Rectal smooth muscle tissue (tissue), 1 donor: ENCODE measurements around the gene YTHDC1.

ENCODE experiments used
- H3K27ac ChIP-seq: one replicate; pipeline ENCODE4 v1.7.0; 2013; ENCODE audit warnings: low read depth, low read length, inconsistent platforms
- H3K27me3 ChIP-seq: one replicate; pipeline ENCODE4 v1.7.0; 2013; ENCODE audit warnings: low read length; ENCODE audit not compliant: control insufficient read depth, insufficient read depth
- H3K36me3 ChIP-seq: one replicate; pipeline ENCODE4 v1.7.0; 2013; ENCODE audit warnings: low read length; ENCODE audit not compliant: control insufficient read depth, insufficient read depth
- H3K4me1 ChIP-seq: one replicate; pipeline ENCODE4 v1.7.0; 2013; ENCODE audit warnings: low read length; ENCODE audit not compliant: control insufficient read depth, insufficient read depth
- H3K4me3 ChIP-seq: one replicate; pipeline ENCODE4 v1.7.0; 2013; ENCODE audit warnings: low read length
- H3K9ac ChIP-seq: one replicate; pipeline ENCODE4 v1.7.0; 2013; ENCODE audit warnings: low read length

The YTHDC1 gene

DNA sequence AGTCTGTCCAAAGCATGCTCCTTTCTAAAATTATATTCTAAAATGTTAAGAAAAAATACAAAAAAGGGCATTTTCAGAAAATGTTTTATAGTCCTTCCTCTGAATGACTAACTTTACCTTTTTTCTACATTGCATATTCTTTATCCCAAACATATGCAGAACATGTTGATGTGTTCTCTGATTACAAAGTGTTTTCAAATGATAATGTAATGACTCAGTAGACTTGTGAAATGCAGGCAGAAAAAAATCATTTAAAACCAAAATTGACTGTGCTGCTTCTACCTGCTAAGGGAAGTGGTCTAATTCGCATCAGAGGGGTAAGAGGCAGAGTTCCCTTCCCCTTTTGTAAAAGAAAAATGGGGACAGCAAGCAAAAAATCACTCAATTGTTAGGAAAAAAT is 22.7 kb upstream of the YTHDC1 start:
- no peaks in the 10 kb centered on the region for H3K36me3 ChIP-seq
- no peak overlapping the region for H3K4me3 ChIP-seq
- no peak overlapping the region for H3K27ac ChIP-seq
- H3K9ac ChIP-seq: no peak overlapping the region
- H3K4me1 ChIP-seq: no peaks in the 10 kb centered on the region
- no peaks in the 10 kb centered on the region for H3K27me3 ChIP-seq

DNA sequence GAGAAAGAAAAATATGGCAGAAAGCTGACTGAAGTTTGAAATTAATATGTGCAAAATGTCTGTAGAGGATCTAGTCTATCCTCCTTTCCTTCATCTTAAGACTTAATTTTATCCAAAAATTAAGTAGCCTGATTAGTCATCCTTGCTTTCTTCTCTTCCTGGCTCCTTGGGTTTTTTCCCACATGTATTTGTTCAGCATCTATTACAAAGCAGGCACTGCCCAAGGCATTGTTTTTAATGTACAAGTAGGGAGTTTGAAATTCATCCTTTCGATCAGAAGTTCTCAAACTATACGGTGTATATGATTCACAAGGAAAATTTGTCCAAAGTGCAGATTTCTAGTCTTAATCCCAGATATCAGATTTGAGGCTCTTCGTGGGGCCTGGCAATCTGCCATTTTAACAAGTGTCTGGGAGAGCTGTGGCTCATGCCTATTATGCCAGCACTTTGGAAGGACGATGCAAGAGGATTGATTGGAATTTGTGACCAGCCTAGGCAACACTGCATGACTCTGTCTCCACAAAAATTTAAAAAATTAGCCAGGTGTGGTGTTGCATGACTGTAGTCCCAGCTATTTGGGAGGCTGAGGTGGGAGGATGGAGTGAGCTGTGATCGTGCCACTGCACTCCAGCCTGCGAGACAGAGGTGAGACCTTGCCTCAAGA is 19.4 kb upstream of the YTHDC1 start:
- H3K27me3 ChIP-seq: no peaks in the 10 kb centered on the region
- no peak overlapping the region for H3K4me3 ChIP-seq
- no peak overlapping the region for H3K9ac ChIP-seq
- H3K36me3 ChIP-seq: no peaks in the 10 kb centered on the region
- no peaks in the 10 kb centered on the region for H3K4me1 ChIP-seq
- H3K27ac ChIP-seq: no peak overlapping the region

DNA sequence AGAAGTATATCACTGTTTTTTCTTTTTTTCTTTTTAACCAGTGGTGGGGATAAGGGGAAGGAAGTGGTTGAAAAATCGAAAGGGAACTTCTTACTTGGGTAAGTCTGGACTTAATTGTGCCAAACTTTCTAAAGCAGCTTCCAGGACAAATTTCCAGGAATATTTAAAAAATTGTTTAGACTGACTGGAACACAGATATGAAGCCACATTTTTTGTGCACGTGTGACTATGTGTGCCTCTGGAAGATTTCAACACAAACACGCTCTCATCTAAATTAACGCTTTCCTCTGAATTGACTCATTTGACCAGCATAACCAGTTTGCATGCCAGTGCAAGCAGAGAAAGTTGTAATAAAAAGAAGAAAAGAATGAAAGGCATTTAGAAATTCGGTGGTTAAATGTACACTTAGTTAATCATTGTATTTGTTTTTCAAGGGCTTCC is 18.8 kb upstream of the YTHDC1 start:
- Histone ChIP-seq H3K4me3 (no peak overlapping the region), H3K27ac (no peak overlapping the region), H3K4me1 (no peaks in the 10 kb centered on the region), H3K9ac (no peak overlapping the region), H3K27me3 (no peaks in the 10 kb centered on the region), H3K36me3 (no peaks in the 10 kb centered on the region)

DNA sequence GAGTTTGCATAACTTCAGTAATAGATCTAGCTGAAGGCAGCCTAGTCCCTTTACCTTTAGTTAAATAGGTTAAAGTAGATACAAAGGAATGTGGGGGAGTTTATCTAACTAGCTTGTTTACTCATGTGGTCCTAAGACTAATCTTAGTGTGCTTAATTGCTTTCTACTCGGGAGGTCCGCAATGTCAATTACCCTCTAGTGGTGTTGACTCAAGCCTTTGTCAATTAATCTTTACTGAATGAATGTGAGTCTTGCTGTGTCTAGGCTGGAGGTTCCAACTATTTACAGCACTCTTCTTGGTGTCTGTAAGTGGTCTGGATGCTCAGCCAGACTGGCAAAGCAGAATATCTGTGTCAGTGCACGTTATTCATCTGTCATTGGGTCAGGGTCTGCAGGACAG is 17.9 kb upstream of the YTHDC1 start:
- H3K4me3 ChIP-seq: no peak overlapping the region
- H3K27me3 ChIP-seq: no peaks in the 10 kb centered on the region
- H3K27ac ChIP-seq: no peak overlapping the region
- no peaks in the 10 kb centered on the region for H3K36me3 ChIP-seq
- H3K4me1 ChIP-seq: no peaks in the 10 kb centered on the region
- H3K9ac ChIP-seq: no peak overlapping the region

DNA sequence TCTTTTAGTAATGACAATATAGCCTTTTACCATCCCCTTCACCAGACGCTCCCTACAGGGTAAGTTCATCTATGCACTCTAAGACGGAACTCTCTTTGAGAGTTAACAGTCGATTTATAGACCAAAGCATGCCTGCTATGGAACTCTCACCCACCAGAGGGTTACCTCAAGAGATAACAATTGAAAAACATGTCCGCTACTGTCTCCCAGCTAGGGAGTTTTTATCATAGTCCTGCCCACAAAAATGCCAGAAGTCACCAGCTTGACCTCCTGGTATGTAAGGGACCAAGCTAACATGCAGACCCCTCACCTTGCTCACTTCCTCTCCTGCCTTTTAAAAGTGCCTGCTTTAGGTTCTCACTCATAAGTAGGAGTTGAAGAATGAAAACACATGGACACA is 16.7 kb upstream of the YTHDC1 start:
- Histone ChIP-seq H3K27ac (no peak overlapping the region), H3K4me3 (no peak overlapping the region), H3K4me1 (no peaks in the 10 kb centered on the region), H3K27me3 (no peaks in the 10 kb centered on the region), H3K36me3 (no peaks in the 10 kb centered on the region), H3K9ac (no peak overlapping the region)

DNA sequence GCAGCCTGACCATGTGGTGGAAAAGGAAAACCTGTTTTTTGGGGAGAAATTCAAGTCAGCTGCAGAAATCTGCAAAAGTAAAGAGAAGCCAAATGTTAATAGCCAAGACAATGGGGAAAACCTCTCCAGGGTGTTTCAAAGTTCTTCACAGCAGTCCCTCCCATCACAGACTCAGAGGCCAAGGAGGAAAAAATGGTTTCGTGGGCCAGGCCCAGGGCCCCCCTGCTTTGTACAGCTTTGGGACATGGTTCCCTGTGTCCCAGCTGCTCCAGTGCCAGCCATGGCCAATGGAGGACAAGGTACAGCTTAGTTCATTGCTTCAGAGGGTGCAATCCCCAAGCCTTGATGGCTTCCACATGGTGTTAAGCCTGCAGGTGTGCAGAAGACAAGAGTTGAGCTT is 15.2 kb upstream of the YTHDC1 start:
- no peaks in the 10 kb centered on the region for H3K36me3 ChIP-seq
- H3K4me3 ChIP-seq: no peak overlapping the region
- H3K27ac ChIP-seq: no peak overlapping the region
- no peaks in the 10 kb centered on the region for H3K4me1 ChIP-seq
- H3K27me3 ChIP-seq: no peaks in the 10 kb centered on the region
- H3K9ac ChIP-seq: no peak overlapping the region

DNA sequence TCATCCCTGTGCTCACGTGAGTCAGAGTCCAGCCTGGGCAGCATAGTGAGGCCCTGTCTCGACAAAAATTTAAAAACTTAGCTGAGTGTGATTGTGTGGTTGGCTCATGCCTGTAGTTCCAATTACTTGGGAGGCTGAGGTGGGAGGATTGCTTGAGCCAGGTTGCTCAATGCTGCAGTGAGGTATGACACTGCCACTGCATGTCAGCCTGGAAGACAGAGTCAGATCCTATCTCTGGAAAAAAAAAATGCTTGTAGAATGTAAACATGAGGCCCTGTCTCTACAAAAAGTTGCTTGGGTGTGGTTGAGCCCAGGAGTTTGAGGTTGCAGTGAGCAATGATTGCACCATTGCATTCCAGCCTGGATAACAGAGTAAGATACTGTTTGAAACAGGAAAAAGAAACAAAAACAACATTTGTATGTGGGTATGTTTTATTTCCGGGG is 11.3 kb upstream of the YTHDC1 start:
- no peak overlapping the region for H3K27ac ChIP-seq
- no peaks in the 10 kb centered on the region for H3K4me1 ChIP-seq
- H3K4me3 ChIP-seq: no peak overlapping the region
- no peaks in the 10 kb centered on the region for H3K36me3 ChIP-seq
- no peaks in the 10 kb centered on the region for H3K27me3 ChIP-seq
- no peak overlapping the region for H3K9ac ChIP-seq

DNA sequence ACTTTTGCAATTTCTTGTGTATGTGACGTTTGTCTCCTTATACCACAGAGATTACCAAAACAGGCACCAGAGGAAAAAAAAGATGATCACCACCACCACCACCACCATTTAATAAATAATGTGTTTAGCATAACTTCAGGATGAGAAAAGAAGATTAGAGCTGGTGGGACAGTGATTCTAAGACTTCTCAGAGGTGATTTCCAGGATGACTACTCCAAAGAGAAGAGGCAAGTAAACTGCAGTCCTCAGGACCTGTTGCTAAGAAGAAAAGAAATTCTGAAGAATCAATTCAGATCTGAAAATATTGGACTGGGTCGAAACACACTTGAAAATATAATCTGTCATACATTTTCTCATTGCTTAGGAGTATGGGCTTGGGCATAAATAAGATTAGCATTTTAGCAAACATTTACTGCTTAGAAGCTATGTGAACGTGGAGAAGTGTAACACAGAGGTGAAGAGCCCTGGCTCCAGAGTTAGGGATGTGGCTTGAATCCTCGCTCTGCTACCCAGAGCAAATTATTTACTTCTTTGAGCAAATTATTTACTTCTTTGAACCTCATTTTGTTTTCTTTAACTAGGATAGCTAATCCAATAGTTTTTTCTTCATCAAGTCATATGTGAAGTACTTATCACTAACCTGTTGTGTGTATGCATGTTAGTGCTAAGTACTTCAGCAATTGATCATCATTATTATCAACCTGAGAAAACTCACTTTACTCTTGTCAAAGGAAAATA is 10.5 kb upstream of the YTHDC1 start:
- H3K27ac ChIP-seq: no peak overlapping the region
- no peak overlapping the region for H3K4me3 ChIP-seq
- H3K4me1 ChIP-seq: no peaks in the 10 kb centered on the region
- no peaks in the 10 kb centered on the region for H3K27me3 ChIP-seq
- no peaks in the 10 kb centered on the region for H3K36me3 ChIP-seq
- H3K9ac ChIP-seq: no peak overlapping the region

DNA sequence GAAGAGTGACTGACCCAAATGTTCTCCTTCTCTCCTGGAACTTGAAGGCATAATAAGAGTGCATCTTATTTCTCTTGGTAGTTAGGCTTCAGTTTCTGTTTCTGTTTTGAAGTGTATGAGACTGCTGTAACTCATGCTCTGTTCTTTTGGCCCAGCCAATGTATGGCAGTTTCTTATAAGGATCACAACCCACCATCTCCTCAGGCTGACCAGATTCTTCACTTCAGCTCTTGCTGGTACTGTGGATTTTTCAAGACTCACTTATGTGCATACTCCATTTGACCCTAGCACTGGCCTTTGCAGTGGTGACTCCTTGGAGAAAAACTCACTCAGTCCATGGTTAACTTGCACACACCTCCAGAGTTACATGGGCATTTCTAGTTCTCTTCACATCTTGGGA is 9.6 kb upstream of the YTHDC1 start:
- H3K36me3 ChIP-seq: no peaks in the 10 kb centered on the region
- H3K4me1 ChIP-seq: no peaks in the 10 kb centered on the region
- no peak overlapping the region for H3K27ac ChIP-seq
- H3K27me3 ChIP-seq: no peaks in the 10 kb centered on the region
- H3K9ac ChIP-seq: no peak overlapping the region
- no peak overlapping the region for H3K4me3 ChIP-seq

DNA sequence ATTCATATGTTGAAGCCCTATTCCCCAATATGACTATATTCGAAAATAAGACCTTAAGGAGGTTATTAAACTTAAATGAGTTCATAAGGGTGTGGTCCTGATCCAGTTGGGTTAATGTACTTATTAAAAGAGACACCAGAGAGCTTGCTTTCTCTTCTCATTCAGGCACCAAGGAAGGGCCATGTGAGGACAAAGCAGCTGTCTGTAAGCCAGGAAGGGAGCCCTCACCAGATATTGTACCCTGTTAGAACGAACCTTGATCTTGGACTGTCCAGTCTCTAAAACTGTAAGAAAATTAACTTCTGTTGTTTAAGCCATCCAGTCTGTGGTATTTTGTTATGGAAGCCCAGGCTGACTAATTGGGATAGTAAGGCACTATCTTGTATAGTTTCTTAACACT is 9.1 kb upstream of the YTHDC1 start:
- no peak overlapping the region for H3K9ac ChIP-seq
- no peaks in the 10 kb centered on the region for H3K36me3 ChIP-seq
- no peak overlapping the region for H3K27ac ChIP-seq
- no peaks in the 10 kb centered on the region for H3K27me3 ChIP-seq
- no peak overlapping the region for H3K4me3 ChIP-seq
- H3K4me1 ChIP-seq: no peaks in the 10 kb centered on the region

DNA sequence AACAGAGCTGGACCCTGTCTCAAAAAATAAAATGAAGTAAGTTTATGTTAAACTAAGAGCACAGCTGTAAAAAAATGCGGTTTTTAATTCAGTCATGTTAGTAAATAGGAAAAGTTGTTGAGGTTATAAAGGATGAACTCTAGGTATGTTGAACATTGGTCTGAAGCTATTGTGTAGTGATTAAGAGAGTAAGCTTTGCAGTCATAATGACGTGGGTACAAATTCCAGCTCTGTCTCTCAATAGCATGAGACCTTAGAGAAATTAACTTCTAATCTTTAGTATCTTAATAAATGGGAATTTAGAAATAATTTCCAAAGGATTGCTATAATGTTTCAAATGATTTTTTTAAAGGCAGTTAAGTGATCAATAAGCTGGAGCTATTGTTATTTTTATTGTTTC is 2.9 kb upstream of the YTHDC1 start:
- Histone ChIP-seq H3K4me1 (peaks cover 3% of the 10 kb centered on the region), H3K27me3 (no peaks in the 10 kb centered on the region), H3K9ac (no peak overlapping the region), H3K36me3 (no peaks in the 10 kb centered on the region), H3K27ac (no peak overlapping the region), H3K4me3 (no peak overlapping the region)

DNA sequence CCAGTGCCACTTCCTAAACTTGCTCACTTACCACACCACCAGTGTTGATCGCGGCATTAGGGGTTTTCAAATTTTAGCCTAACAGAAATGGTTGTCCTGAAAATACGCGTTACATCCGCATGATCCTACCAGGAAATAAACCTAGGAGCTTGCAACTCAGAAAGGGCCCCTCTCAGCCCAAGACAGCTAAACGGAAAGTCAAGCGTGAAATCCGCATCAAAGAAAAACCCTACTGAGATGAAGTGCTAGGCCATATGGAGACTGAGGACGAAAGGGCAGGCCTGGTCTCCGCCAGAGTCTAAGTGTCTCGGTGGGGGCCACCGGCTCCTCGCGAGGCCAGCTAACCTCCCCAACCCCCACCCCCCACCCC is 626 bp downstream of the YTHDC1 start:
- Histone ChIP-seq H3K27me3 (no peaks in the 10 kb centered on the region), H3K4me1 (peaks cover 20% of the 10 kb centered on the region), H3K4me3 (peak overlapping the region; percentile 96), H3K27ac (peak overlapping the region; percentile 98), H3K9ac (peak overlapping the region; percentile 100), H3K36me3 (no peaks in the 10 kb centered on the region)

DNA sequence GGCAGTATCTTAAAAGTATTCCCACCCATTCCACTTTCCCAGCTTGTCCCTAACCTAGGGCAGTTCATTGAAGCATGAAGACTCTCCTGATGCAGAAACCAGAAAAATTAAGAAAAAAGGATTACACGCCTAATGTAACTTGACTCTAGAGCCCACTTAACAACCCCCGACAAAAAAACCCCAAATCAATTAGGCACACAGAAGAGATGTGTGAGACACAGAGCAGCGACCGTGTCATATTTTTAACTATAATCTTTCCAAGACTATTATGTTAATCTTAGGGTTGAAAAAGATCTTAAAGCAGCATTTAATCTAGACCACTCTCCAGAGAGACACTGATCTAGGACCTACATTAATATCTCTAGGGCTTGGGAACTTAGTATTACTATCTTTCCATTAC is 1.3 kb downstream of the YTHDC1 start:
- Histone ChIP-seq H3K9ac (peak overlapping the region; percentile 100), H3K27me3 (no peaks in the 10 kb centered on the region), H3K4me3 (peak overlapping the region; percentile 96), H3K36me3 (no peaks in the 10 kb centered on the region), H3K4me1 (peaks cover 20% of the 10 kb centered on the region), H3K27ac (peak overlapping the region; percentile 98)
